MM.1S (cell line): ENCODE data around the gene ANTXR1.

Experiments used
- EZH2phosphoT487 ChIP-seq: fragments of 300-600 bp; sonication (generic); IDR thresholded peaks from 2 replicates; pipeline ENCODE4 v1.6.1; 2018; ENCODE audit warnings: antibody characterized with exemption, low read length
- TF ChIP-seq, protein P1 (sequence below): fragments of 300-600 bp; sonication (generic); IDR thresholded peaks from 2 replicates; pipeline ENCODE4 v1.5.1; 2016; ENCODE audit warnings: antibody characterized with exemption, low read length, mixed read lengths

DNA sequence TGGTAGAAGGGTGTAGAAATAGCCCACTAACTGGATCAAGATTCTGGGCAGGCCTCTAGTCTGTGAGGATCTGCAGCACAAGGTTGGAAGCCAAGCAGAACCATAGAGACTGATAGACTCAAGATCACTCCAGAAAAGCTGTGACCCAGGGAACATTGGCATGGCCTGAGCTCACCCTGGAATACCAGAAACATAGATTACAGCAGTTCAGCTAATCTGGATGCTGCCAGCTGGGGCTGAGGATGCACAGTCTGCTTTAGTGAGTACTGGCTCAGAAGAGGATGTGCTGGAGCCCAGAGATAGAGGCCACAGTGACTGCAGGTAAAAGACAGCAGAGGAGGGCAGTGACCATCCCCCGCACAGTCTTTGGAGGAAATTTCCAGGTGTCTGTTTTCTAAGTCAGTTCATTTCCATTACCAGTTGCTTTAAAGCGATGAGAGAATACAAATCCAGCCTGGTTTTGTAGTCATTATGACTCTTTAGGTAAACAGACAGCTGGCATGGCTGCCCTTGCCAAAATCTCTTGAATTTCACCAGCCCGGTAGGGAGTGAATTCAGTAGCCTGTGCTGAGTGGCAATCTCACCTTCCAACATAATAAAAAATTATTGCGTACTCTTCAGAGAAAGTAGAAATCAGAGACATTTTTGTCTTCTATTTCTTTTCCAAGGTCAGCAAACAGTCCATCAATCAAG is 119.2 kb downstream of the ANTXR1 start:
- TF ChIP-seq, protein P1, sequence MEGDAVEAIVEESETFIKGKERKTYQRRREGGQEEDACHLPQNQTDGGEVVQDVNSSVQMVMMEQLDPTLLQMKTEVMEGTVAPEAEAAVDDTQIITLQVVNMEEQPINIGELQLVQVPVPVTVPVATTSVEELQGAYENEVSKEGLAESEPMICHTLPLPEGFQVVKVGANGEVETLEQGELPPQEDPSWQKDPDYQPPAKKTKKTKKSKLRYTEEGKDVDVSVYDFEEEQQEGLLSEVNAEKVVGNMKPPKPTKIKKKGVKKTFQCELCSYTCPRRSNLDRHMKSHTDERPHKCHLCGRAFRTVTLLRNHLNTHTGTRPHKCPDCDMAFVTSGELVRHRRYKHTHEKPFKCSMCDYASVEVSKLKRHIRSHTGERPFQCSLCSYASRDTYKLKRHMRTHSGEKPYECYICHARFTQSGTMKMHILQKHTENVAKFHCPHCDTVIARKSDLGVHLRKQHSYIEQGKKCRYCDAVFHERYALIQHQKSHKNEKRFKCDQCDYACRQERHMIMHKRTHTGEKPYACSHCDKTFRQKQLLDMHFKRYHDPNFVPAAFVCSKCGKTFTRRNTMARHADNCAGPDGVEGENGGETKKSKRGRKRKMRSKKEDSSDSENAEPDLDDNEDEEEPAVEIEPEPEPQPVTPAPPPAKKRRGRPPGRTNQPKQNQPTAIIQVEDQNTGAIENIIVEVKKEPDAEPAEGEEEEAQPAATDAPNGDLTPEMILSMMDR, result no peak
- no peak for TF ChIP-seq EZH2phosphoT487
